Measurements from ENCODE around the gene EPB41L4B.
A peak's percentile ranks its signal among the peaks of the same experiment; 100 is the strongest.

Gene EPB41L4B

GRCh38 chr9:109199676-109200075 is 121.2 kb downstream of the EPB41L4B start:
- no peak for TF ChIP-seq CTCF (IDR thresholded peaks at IDR 0.05; ENCODE audit: insufficient read depth, low read depth, low read length, missing control alignments)
- H3K4me3 ChIP-seq (ENCODE audit: low read length), result no peak overlapping the region
- DNase-seq (ENCODE audit: low read depth), result no peak

- no peak for DNase-seq (ENCODE audit: low read depth)
- TF ChIP-seq CTCF (IDR thresholded peaks at IDR 0.05; ENCODE audit: insufficient read depth, low read depth, low read length, missing control alignments), result peak; percentile 22
- no peak overlapping the region for H3K4me3 ChIP-seq (ENCODE audit: low read length)
These were observed 122.0 kb downstream of the EPB41L4B start for GRCh38 chr9:109198736-109199382.

- TF ChIP-seq CTCF (IDR thresholded peaks at IDR 0.05; ENCODE audit: insufficient read depth, low read depth, low read length, missing control alignments), result no peak
- no peak for DNase-seq (ENCODE audit: low read depth)
- H3K4me3 ChIP-seq (ENCODE audit: low read length), result no peak overlapping the region
These were observed 126.8 kb downstream of the EPB41L4B start for GRCh38 chr9:109193974-109194556.

DNA sequence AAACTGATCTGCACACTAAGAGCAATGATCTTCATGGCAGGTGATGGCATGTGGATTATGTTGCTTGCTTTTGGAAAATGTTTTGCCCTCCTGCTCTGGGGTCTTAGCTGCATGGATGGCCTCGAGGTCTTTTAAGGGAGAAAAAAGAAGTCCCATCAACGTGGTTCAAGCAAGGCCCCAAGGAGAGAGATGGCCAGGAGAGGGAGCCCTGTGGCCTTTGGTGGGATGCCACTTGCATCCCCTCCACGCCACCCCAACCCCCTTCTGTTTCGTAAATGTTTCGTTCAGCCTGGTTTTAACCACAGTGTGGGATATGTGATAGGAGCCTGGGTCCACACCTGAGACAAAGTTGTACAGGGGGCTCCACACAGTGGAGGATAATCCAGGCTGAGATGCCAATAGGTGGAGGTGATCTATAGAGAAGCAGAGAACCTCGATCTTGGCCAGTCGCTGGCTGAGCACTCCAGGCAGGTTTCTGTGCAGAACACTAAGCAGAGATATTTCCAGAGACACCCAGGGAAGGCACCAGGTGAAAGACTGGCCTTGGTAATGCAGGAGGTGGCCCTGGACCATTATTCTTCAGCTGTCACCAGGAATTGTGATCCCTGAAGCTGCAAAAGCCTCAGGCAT is 128.0 kb downstream of the EPB41L4B start:
- peak; percentile 39 for DNase-seq (ENCODE audit: low read depth)
- peak; percentile 44 for TF ChIP-seq CTCF (IDR thresholded peaks at IDR 0.05; ENCODE audit: insufficient read depth, low read depth, low read length, missing control alignments)
- no peak overlapping the region for H3K4me3 ChIP-seq (ENCODE audit: low read length)

DNA sequence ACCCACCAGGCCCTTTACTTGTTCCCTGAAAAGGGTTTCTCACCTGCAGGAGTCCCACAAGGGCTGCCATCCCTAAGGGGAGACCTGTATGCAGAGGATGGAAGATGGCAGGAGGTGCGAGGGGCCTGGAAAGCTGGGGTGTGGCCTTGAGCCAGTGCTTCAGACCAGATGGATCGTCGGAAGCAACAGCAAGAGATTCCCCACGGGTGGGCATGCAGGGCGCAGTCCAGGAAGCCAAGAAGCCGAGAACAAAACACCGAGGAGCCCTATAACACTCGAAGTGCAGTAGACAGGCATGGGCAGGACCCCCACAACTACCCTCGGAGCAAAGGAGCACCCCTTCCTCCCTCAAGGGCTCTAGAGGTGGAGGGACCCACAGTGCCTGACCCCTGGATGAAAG is 129.1 kb downstream of the EPB41L4B start:
- no peak for TF ChIP-seq CTCF (IDR thresholded peaks at IDR 0.05; ENCODE audit: insufficient read depth, low read depth, low read length, missing control alignments)
- DNase-seq (ENCODE audit: low read depth), result no peak
- H3K4me3 ChIP-seq (ENCODE audit: low read length), result no peak overlapping the region

DNA sequence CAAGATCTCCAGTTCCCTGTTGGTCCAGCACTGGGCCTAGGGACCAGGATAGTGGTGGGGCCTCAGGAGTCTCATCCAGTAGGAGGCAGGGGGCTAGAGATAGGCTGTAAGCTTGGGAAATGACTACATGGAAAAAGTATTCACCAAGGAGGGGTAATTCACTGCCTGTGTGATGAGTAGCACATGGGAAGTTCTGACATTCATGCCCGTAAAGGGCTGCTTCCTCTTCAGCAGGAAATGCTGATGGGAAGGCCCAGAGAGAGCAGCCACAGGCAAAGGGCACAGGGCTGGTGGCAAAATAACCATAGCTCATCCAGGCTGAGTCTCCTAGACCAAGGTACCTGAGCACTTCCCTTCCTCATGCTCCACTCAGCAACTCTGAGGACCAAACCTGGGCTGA is 130.7 kb downstream of the EPB41L4B start:
- no peak for TF ChIP-seq CTCF (IDR thresholded peaks at IDR 0.05; ENCODE audit: insufficient read depth, low read depth, low read length, missing control alignments)
- DNase-seq (ENCODE audit: low read depth), result peak; percentile 47
- H3K4me3 ChIP-seq (ENCODE audit: low read length), result no peak overlapping the region

All from epithelial cell of esophagus (primary cell).